GM18861 (cell line): ENCODE measurements around the gene ACADSB.

Experiments
- ATAC-seq: cut with Tn5 transposase; IDR thresholded peaks from one replicate; pipeline ENCODE4 v1.9.1; 2021; ENCODE audit not compliant: unreplicated experiment

The ACADSB gene

DNA sequence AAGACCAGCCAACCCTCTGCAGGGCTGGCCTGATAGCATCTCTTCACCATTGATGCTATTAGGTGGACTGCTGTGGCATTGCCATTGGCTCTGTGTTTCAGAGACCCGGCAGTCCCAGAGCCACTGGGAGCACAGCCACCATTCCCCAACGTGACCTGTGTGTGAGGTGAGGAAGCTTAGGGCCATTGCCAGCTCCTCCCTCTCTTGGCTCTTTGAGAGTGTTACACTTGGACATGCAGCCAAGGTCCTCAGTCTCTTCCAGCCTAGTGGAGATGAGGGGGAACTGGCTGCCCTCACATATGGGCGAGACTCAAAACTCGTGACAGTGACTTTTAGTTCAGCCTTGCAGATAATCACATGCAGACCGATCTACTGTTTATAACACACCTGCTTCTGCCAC is 87.6 kb downstream of the ACADSB start:
- ATAC-seq, result no peak

GRCh38 chr10:123097039-123097438 is 88.2 kb downstream of the ACADSB start:
- no peak for ATAC-seq

GRCh38 chr10:123100030-123100762 is 91.4 kb downstream of the ACADSB start:
- no peak for ATAC-seq

DNA sequence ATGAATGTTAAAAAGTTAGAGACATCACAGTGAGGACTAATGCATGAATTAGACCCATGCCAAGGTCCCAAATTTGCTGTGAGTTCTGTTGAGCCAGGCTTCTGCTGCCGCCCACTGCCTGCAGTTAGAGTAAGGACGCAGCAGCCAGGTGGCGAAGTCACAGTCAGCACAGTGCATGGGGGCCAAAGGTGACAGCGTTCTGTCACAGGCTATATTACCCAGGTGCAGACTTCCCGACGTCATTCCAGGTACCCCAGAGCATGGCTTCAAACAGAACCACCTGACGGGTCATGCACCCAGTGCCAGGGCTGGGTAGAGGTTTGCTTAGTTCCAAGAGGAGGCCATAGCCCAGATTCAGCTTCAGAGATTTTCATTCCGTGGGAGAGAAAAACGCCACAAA is 93.1 kb downstream of the ACADSB start:
- no peak for ATAC-seq

- no peak for ATAC-seq
Observed at GRCh38 chr10:123102673-123103072, 93.9 kb downstream of the ACADSB start.

DNA sequence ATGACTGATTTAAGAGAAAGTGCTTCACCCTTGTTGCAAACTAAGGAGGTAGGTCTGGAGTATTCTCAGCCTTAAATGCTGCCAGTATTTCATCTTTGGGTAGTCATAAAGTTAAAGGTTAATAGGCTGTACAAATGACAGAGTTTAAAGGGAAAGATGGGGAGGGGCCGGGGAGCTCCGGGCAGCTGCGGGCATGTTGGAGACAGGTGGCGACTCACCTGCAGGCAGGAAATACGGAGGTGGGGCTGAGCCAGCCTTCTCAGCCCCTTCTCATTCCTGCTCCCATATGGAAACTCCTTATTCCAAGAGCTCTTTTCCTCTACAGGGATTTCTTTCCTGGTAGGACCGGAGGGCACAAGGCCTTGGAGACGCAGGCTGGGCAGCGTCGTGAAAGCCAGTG is 95.1 kb downstream of the ACADSB start:
- ATAC-seq, result no peak
